Activated CD4-positive, alpha-beta T cell treated with anti-CD3 and anti-CD28 coated beads for 36 hours (primary cell): ENCODE data around the gene ARMC8. TPM values are rescaled to one million over a fixed set of nuclear protein-coding genes. Genes with fewer than 3 reads are reported as not detected.

ENCODE experiments used
- ATAC-seq: fragments of 200-7000 bp; cut with Tn5 transposase; one replicate; pipeline ENCODE4 v1.10.0; 2021; ENCODE audit warnings: mild to moderate bottlenecking, moderate library complexity
- CTCF ChIA-PET: fragments of 350-600 bp; sonication (Branson Sonifier 250); formaldehyde crosslinking; loops from one replicate; lab custom pipeline; 2021; ENCODE audit warnings: antibody characterized with exemption; lab: Charles Lee
- POLR2A ChIA-PET: fragments of 350-600 bp; sonication (Branson Sonifier 250); formaldehyde crosslinking; loops from one replicate; lab custom pipeline; 2021; ENCODE audit warnings: antibody characterized with exemption, inconsistent platforms; lab: Charles Lee
- DNase-seq: peaks from one replicate; pipeline ENCODE4 v3.0.0-alpha.2; 2020
- H3K27ac Mint-ChIP-seq: one replicate; pipeline ENCODE4 v1.8.0; 2021; ENCODE audit warnings: mixed read lengths
- H3K27me3 Mint-ChIP-seq: one replicate; pipeline ENCODE4 v1.8.0; 2021; ENCODE audit warnings: mixed read lengths
- H3K36me3 Mint-ChIP-seq: one replicate; pipeline ENCODE4 v1.8.0; 2021; ENCODE audit warnings: low read depth, mixed read lengths
- H3K4me1 Mint-ChIP-seq: one replicate; pipeline ENCODE4 v1.8.0; 2021; ENCODE audit warnings: mixed read lengths
- H3K4me3 Mint-ChIP-seq: one replicate; pipeline ENCODE4 v1.8.0; 2021; ENCODE audit warnings: mild to moderate bottlenecking, moderate library complexity, mixed read lengths
- H3K9me3 Mint-ChIP-seq: one replicate; pipeline ENCODE4 v1.8.0; 2021; ENCODE audit warnings: low read depth, mixed read lengths
- intact Hi-C, 2 experiments: fragments of 100-400 bp; cut with DNase I in 1 of 2; cut with micrococcal nuclease in 1 of 2; formaldehyde crosslinking; loops; one replicate each; pipeline versions ENCODE4 v1.14.2 to v1.15.1; 2022 to 2024; cut with DNase I, micrococcal nuclease
- total RNA-seq, 2 experiments: library from RNA; stranded (reverse); gene quantifications; one replicate each; pipeline ENCODE4 v1.2.3, GENCODE V29; 2021

ARMC8 gene
- total RNA-seq, 2 experiments from 2014 or later = 38.3 to 46.2 TPM

- ChIA-PET CTCF (interaction anchor here (0.7 to 1.4 kb wide), 12 partner anchors 8 to 155 kb away, joined by 3 to 5 read pairs (median 4); no protein-coding TSS in a partner anchor), POLR2A (no interaction called here)
- intact Hi-C loops = loop anchor here (2.0 to 5.0 kb wide), 4 partner anchors 32 to 266 kb away; partner anchors contain the start of genes CEP70 (in 1 of the 2) and DBR1 (in 1 of the 2)
- no peak for ATAC-seq
- peak overlapping the region; percentile 76 for H3K4me3 Mint-ChIP-seq
- H3K27me3 Mint-ChIP-seq = no peaks in the 10 kb centered on the region
- H3K36me3 Mint-ChIP-seq = no peaks in the 10 kb centered on the region
- H3K9me3 Mint-ChIP-seq = no peaks in the 10 kb centered on the region
- H3K27ac Mint-ChIP-seq = peak overlapping the region; percentile 74
- peaks cover 35% of the 10 kb centered on the region for H3K4me1 Mint-ChIP-seq
- DNase-seq = no peak
These were observed 141.2 kb downstream of the ARMC8 start for GRCh38 chr3:138328341-138328740.

DNA sequence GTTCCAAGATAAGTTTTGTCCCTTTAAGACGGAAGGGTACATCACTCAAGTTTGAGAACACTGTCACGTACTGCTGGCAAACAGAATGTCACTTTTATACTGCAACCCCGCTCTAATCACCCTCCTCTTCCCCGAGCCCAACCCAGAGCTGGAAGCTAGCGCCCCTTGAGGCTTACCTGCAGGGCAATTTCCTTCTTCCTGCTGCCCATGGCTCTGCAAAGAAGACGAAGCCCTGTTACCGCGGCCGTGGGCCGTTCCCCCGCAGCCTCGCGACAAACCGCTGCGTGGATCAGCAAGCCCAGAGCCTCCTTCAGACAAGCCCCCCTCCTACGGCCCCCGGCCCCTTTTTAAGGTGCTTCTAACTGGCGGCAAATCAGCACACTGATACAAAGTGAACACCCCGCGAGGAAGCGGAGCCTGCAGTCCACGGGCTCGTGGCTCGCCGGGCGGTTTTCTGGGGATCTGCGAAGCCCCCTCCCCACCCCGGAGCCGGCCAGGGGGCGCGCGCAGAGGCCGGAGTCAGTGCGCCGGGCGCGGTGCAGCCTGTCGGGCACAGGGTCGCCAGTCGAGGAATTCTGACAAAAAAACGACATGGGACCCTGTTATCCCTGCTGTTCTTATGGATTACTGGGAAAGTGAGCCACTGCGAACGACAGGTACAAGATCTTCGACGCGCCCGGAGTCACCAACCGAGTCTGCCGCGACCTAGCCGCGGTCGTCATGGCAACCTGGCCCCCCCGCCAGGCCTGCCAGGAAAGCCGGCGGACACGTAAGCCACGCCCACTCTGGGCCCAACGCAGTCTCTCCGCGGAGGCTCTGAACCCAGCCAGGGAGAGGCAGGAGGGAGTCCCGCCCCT is 142.3 kb downstream of the ARMC8 start, which contains the start of gene NME9:
NME9 (minus strand) TSS at position 725 of the 857 bp plus-strand sequence; CDS start at position 209, 516 bp downstream.
- POLR2A ChIA-PET = interaction anchor here (0.9 kb wide), 1 partner anchor 22 kb away, joined by 4 read pairs; no protein-coding TSS in a partner anchor
- Mint-ChIP-seq H3K4me3 (peak within 1 kb of the TSS; percentile 76), H3K27me3 (no peaks in the 10 kb centered on the region), H3K9me3 (no peaks in the 10 kb centered on the region), H3K36me3 (no peaks in the 10 kb centered on the region), H3K27ac (peak within 1 kb of the TSS; percentile 84), H3K4me1 (peaks cover 30% of the 10 kb centered on the region)
- peak; percentile 93 for DNase-seq
- intact Hi-C loops = loop anchor here (1.0 to 5.0 kb wide), 7 partner anchors 32 to 506 kb away; partner anchors contain the start of genes ARMC8 (in 2 of the 2), CEP70 (in 1 of the 2) and DBR1 (in 1 of the 2)
- CTCF ChIA-PET = interaction anchor here (0.6 to 1.8 kb wide), 17 partner anchors 9 to 609 kb away, joined by 3 to 5 read pairs (median 3); partner anchors contain the start of genes DBR1 and ESYT3
- ATAC-seq = peak; percentile 90

DNA sequence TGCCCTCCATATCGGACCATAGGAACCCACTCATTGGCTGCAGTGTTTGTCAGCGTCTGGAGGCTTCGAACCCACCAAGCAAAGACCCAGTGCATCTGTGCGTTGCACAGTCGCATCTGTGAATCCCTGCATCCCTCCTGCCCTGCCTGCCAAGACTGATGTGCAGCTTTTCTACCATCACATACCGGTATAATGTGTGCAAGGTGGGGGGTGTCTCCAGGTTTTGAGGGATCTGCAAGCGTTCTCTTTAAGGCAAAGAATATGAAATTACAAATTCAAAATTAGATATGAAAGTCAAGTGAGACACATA is 142.8 kb downstream of the ARMC8 start:
- ChIA-PET CTCF (interaction anchor here (0.6 to 2.3 kb wide), 8 partner anchors 46 to 150 kb away, joined by 3 to 9 read pairs (median 3); partner anchors contain the start of genes ARMC8 and ESYT3), POLR2A (no interaction called here)
- DNase-seq (no peak), ATAC-seq (no peak)
- Mint-ChIP-seq H3K9me3 (no peaks in the 10 kb centered on the region), H3K36me3 (no peaks in the 10 kb centered on the region), H3K4me1 (peaks cover 25% of the 10 kb centered on the region), H3K27ac (peak overlapping the region; percentile 58), H3K4me3 (peak overlapping the region; percentile 76), H3K27me3 (no peaks in the 10 kb centered on the region)
- intact Hi-C loops = loop anchor here (1.0 to 5.0 kb wide), 8 partner anchors 33 to 587 kb away; partner anchors contain the start of genes ARMC8 (in 2 of the 2), CEP70 (in 1 of the 2) and DBR1 (in 1 of the 2)

DNA sequence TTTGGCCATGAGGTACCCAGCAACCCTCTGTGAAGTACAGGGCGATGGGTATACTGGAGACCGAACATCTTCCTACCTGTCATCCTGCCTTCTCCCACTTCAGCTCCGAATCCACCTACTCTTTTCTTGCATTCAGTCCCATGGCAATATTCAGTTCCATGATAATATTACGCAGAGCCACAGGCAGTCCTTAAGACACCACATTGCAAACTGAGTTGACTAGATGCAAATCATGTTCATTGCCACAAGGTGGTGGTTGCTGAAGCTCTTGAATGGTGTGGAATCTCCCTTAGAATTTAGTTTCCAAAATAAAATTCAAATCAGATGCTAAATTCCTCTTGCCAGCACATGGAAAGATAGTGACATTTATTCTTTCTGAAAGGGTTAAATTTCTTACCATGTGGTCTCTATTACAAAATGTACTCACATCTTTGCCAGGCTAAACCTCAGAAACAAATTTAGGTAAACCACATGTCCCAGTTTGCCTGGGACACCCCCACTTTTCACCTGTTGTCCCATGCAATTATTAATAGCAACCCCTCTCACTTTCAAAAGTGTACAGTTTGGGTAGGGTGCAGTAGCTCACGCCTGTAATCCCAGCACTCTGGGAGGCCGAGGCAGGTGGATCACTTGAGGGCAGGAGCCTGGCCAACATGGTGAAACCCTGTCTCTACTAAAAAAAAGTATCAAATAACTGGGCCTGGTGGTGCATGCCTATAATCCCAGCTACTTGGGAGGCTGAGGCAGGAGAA is 144.2 kb downstream of the ARMC8 start:
- ChIA-PET CTCF (interaction anchor here (0.6 to 2.3 kb wide), 11 partner anchors 12 to 605 kb away, joined by 3 to 9 read pairs (median 4); no protein-coding TSS in a partner anchor), POLR2A (no interaction called here)
- no peak overlapping the region for H3K4me3 Mint-ChIP-seq
- intact Hi-C loops = loop anchor here in 1 of 2 experiments (5.0 kb wide), 1 partner anchor 586 kb away; no protein-coding TSS in a partner anchor
- no peaks in the 10 kb centered on the region for H3K9me3 Mint-ChIP-seq
- H3K36me3 Mint-ChIP-seq = no peaks in the 10 kb centered on the region
- peaks cover 24% of the 10 kb centered on the region for H3K4me1 Mint-ChIP-seq
- DNase-seq (no peak), ATAC-seq (no peak)
- H3K27ac Mint-ChIP-seq = no peak overlapping the region
- no peaks in the 10 kb centered on the region for H3K27me3 Mint-ChIP-seq

DNA sequence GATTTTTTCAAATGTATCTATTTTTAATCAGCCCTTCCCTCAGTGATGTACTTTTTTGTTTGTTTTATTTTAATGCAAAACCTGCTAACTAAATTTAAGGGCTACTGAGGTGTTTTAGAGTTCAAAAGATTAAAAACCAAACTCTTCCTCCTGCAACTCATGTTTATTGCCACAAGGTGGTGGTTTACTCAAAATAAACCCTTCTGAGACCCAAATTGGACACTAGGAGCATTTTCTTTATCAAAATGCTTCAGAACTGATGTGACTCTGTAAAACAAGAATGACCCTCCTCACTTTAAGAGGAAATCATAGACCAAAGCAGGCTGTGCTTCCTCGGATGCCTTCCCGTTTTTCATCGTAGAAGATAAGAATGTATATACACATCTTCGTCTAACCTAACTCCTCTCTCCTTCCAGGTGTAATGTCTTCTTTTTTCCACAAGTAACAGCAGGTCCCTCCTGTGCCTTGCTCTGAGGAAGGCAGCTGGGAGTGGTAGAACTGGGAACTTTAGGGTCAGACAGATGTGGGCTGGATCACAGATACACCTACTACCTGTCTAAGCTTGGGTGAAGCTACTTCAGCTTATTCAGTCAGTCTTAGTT is 145.5 kb downstream of the ARMC8 start:
- intact Hi-C loops = loop anchor here in 1 of 2 experiments (5.0 kb wide), 1 partner anchor 585 kb away; no protein-coding TSS in a partner anchor
- H3K27ac Mint-ChIP-seq = no peak overlapping the region
- CTCF ChIA-PET = interaction anchor here (0.7 to 0.8 kb wide), 2 partner anchors 15 to 31 kb away, joined by 3 to 4 read pairs; no protein-coding TSS in a partner anchor
- no peak overlapping the region for H3K4me3 Mint-ChIP-seq
- H3K27me3 Mint-ChIP-seq = no peaks in the 10 kb centered on the region
- no peak for DNase-seq
- H3K9me3 Mint-ChIP-seq = no peaks in the 10 kb centered on the region
- POLR2A ChIA-PET = no interaction called here
- peaks cover 23% of the 10 kb centered on the region for H3K4me1 Mint-ChIP-seq
- H3K36me3 Mint-ChIP-seq = no peaks in the 10 kb centered on the region
- ATAC-seq = no peak

GRCh38 chr3:138334608-138335007 is 147.5 kb downstream of the ARMC8 start:
- no peak overlapping the region for H3K27ac Mint-ChIP-seq
- no peak for DNase-seq
- POLR2A ChIA-PET = no interaction called here
- no peaks in the 10 kb centered on the region for H3K36me3 Mint-ChIP-seq
- ATAC-seq = no peak
- no peaks in the 10 kb centered on the region for H3K9me3 Mint-ChIP-seq
- intact Hi-C loops = loop anchor here in 1 of 2 experiments (5.0 kb wide), 1 partner anchor 583 kb away; no protein-coding TSS in a partner anchor
- CTCF ChIA-PET = interaction anchor here (1.0 to 1.5 kb wide), 3 partner anchors 8 to 22 kb away, joined by 3 to 4 read pairs (median 3); no protein-coding TSS in a partner anchor
- H3K4me1 Mint-ChIP-seq = peaks cover 10% of the 10 kb centered on the region
- H3K4me3 Mint-ChIP-seq = no peak overlapping the region
- H3K27me3 Mint-ChIP-seq = no peaks in the 10 kb centered on the region

- ATAC-seq (no peak), DNase-seq (no peak)
- ChIA-PET POLR2A (no interaction called here), CTCF (interaction anchor here (0.6 to 0.9 kb wide), 2 partner anchors 11 to 175 kb away, joined by 3 read pairs; no protein-coding TSS in a partner anchor)
- no peaks in the 10 kb centered on the region for H3K9me3 Mint-ChIP-seq
- no peak overlapping the region for H3K27ac Mint-ChIP-seq
- H3K4me1 Mint-ChIP-seq = no peaks in the 10 kb centered on the region
- no peak overlapping the region for H3K4me3 Mint-ChIP-seq
- intact Hi-C loops = no loop called here
- H3K27me3 Mint-ChIP-seq = no peaks in the 10 kb centered on the region
- H3K36me3 Mint-ChIP-seq = no peaks in the 10 kb centered on the region
These were observed 149.4 kb downstream of the ARMC8 start for GRCh38 chr3:138336454-138336999.

- Mint-ChIP-seq H3K4me3 (no peak overlapping the region), H3K9me3 (no peaks in the 10 kb centered on the region), H3K36me3 (no peaks in the 10 kb centered on the region), H3K27ac (no peak overlapping the region), H3K27me3 (no peaks in the 10 kb centered on the region), H3K4me1 (no peaks in the 10 kb centered on the region)
- intact Hi-C loops = no loop called here
- DNase-seq (no peak), ATAC-seq (no peak)
- ChIA-PET CTCF (no interaction called here), POLR2A (no interaction called here)
These were observed 151.1 kb downstream of the ARMC8 start for GRCh38 chr3:138338244-138338643.

- no peaks in the 10 kb centered on the region for H3K27me3 Mint-ChIP-seq
- no peaks in the 10 kb centered on the region for H3K4me1 Mint-ChIP-seq
- no peak overlapping the region for H3K4me3 Mint-ChIP-seq
- no peaks in the 10 kb centered on the region for H3K36me3 Mint-ChIP-seq
- no peak overlapping the region for H3K27ac Mint-ChIP-seq
- no peaks in the 10 kb centered on the region for H3K9me3 Mint-ChIP-seq
- no peak for DNase-seq
- intact Hi-C loops = no loop called here
- ATAC-seq = no peak
- ChIA-PET CTCF (interaction anchor here (0.7 kb wide), 1 partner anchor 46 kb away, joined by 3 read pairs; no protein-coding TSS in a partner anchor), POLR2A (no interaction called here)
These were observed 151.7 kb downstream of the ARMC8 start for GRCh38 chr3:138338811-138339210.

- no peaks in the 10 kb centered on the region for H3K36me3 Mint-ChIP-seq
- ATAC-seq (no peak), DNase-seq (no peak)
- H3K9me3 Mint-ChIP-seq = no peaks in the 10 kb centered on the region
- H3K4me1 Mint-ChIP-seq = no peaks in the 10 kb centered on the region
- peaks cover 2% of the 10 kb centered on the region for H3K27me3 Mint-ChIP-seq
- intact Hi-C loops = no loop called here
- no peak overlapping the region for H3K4me3 Mint-ChIP-seq
- ChIA-PET CTCF (interaction anchor here (0.7 kb wide), 1 partner anchor 50 kb away, joined by 3 read pairs; no protein-coding TSS in a partner anchor), POLR2A (no interaction called here)
- H3K27ac Mint-ChIP-seq = no peak overlapping the region
These were observed 153.4 kb downstream of the ARMC8 start for GRCh38 chr3:138340511-138340910.
